BLaER1 treated with 17β-estradiol and CSF1 and Interleukin-3, amounts not matched to agents 10 nM and 100 nM (cell line): ENCODE measurements around the gene SYNPO2.

Experiments used
- H3K27ac ChIP-seq, 11 experiments: shearing (Covaris generic); formaldehyde crosslinking; 2 replicates each; pipeline ENCODE4 v1.8.1; 2022
- H3K27me3 ChIP-seq, 11 experiments: shearing (Covaris generic); formaldehyde crosslinking; 2 replicates each; pipeline ENCODE4 v1.8.1; 2022
- H3K36me3 ChIP-seq, 11 experiments: shearing (Covaris generic); formaldehyde crosslinking; 2 replicates each; pipeline ENCODE4 v1.8.1; 2022
- H3K4me1 ChIP-seq, 10 experiments: shearing (Covaris generic); formaldehyde crosslinking; 2 replicates each; pipeline ENCODE4 v1.8.1; 2022
- H3K4me2 ChIP-seq, 11 experiments: shearing (Covaris generic); formaldehyde crosslinking; 2 replicates each; pipeline ENCODE4 v1.8.1; 2022
- H3K4me3 ChIP-seq, 10 experiments: shearing (Covaris generic); formaldehyde crosslinking; 2 replicates each; pipeline ENCODE4 v1.8.1; 2022
- H3K9ac ChIP-seq, 11 experiments: shearing (Covaris generic); formaldehyde crosslinking; 2 replicates each; pipeline ENCODE4 v1.8.1; 2022
- H3K9me3 ChIP-seq, 11 experiments: shearing (Covaris generic); formaldehyde crosslinking; replicated peaks in 1 of 11; 2 replicates each; pipeline ENCODE4 v1.8.1; 2022
- H4K20me1 ChIP-seq, 11 experiments: shearing (Covaris generic); formaldehyde crosslinking; 2 replicates each; pipeline ENCODE4 v1.8.1; 2022
- Cebpa-rat ChIP-seq, 11 experiments: shearing (Covaris generic); IDR thresholded peaks; 2 replicates each; pipeline ENCODE4 v1.8.1; 2022

Gene SYNPO2

GRCh38 chr4:118916691-118917289, 28.1 kb downstream of the SYNPO2 start:
- TF ChIP-seq Cebpa-rat (IDR thresholded peaks at IDR 0.05): no peak
- Histone ChIP-seq H3K4me2 (no peak overlapping the region; a peak in 1 of 22 replicates), H3K27ac (no peak overlapping the region), H3K9ac (no peak overlapping the region), H4K20me1 (no peaks in the 10 kb centered on the region), H3K4me1 (peaks cover 0 to 10% (median 0%) of the 10 kb centered on the region in 10 experiments; a peak in 3 of 20 replicates), H3K27me3 (no peaks in the 10 kb centered on the region), H3K9me3 (no peaks in the 10 kb centered on the region), H3K36me3 (no peaks in the 10 kb centered on the region), H3K4me3 (no peak overlapping the region)

GRCh38 chr4:118917582-118917981, 28.9 kb downstream of the SYNPO2 start:
- Histone ChIP-seq H3K27ac (no peak overlapping the region), H3K4me2 (no peak overlapping the region), H3K27me3 (no peaks in the 10 kb centered on the region), H4K20me1 (no peaks in the 10 kb centered on the region), H3K4me3 (no peak overlapping the region), H3K4me1 (peaks cover 0 to 10% (median 0%) of the 10 kb centered on the region in 10 experiments; a peak in 3 of 20 replicates), H3K9me3 (no peaks in the 10 kb centered on the region), H3K36me3 (no peaks in the 10 kb centered on the region), H3K9ac (no peak overlapping the region)
- TF ChIP-seq Cebpa-rat (IDR thresholded peaks at IDR 0.05): no peak

- peaks cover 0 to 10% (median 0%) of the 10 kb centered on the region in 10 experiments; a peak in 3 of 20 replicates for H3K4me1 ChIP-seq
- no peaks in the 10 kb centered on the region for H3K36me3 ChIP-seq
- TF ChIP-seq Cebpa-rat (IDR thresholded peaks at IDR 0.05): no peak
- no peak overlapping the region for H3K4me2 ChIP-seq
- no peaks in the 10 kb centered on the region for H4K20me1 ChIP-seq
- no peak overlapping the region for H3K4me3 ChIP-seq
- H3K27ac ChIP-seq: no peak overlapping the region
- no peak overlapping the region for H3K9ac ChIP-seq
- H3K9me3 ChIP-seq: no peaks in the 10 kb centered on the region
- no peaks in the 10 kb centered on the region for H3K27me3 ChIP-seq
Measured at GRCh38 chr4:118918388-118918787, 29.7 kb downstream of the SYNPO2 start.

- Histone ChIP-seq H3K9ac (no peak overlapping the region), H3K27ac (no peak overlapping the region), H3K4me1 (peaks cover 0 to 10% (median 0%) of the 10 kb centered on the region in 10 experiments; a peak in 3 of 20 replicates), H3K36me3 (no peaks in the 10 kb centered on the region), H3K4me3 (no peak overlapping the region), H3K4me2 (no peak overlapping the region), H3K27me3 (no peaks in the 10 kb centered on the region), H3K9me3 (no peaks in the 10 kb centered on the region), H4K20me1 (no peaks in the 10 kb centered on the region)
- no peak for TF ChIP-seq Cebpa-rat (IDR thresholded peaks at IDR 0.05)
Measured at GRCh38 chr4:118920247-118920646, 31.6 kb downstream of the SYNPO2 start.

GRCh38 chr4:118921786-118922185, 33.1 kb downstream of the SYNPO2 start:
- Histone ChIP-seq H3K27ac (no peak overlapping the region), H3K36me3 (no peaks in the 10 kb centered on the region), H3K9ac (no peak overlapping the region), H3K27me3 (no peaks in the 10 kb centered on the region), H3K9me3 (no peaks in the 10 kb centered on the region), H3K4me3 (no peak overlapping the region), H3K4me2 (no peak overlapping the region), H3K4me1 (peaks cover 0 to 2% (median 0%) of the 10 kb centered on the region in 10 experiments; a peak in 2 of 20 replicates), H4K20me1 (no peaks in the 10 kb centered on the region)
- TF ChIP-seq Cebpa-rat (IDR thresholded peaks at IDR 0.05): no peak

GRCh38 chr4:118923891-118924290, 35.2 kb downstream of the SYNPO2 start:
- H3K4me2 ChIP-seq: no peak overlapping the region
- no peak overlapping the region for H3K9ac ChIP-seq
- H3K36me3 ChIP-seq: no peaks in the 10 kb centered on the region
- no peak overlapping the region for H3K4me3 ChIP-seq
- H3K27me3 ChIP-seq: no peaks in the 10 kb centered on the region
- H3K4me1 ChIP-seq: no peaks in the 10 kb centered on the region
- no peak overlapping the region for H3K27ac ChIP-seq
- no peaks in the 10 kb centered on the region for H3K9me3 ChIP-seq
- TF ChIP-seq Cebpa-rat (IDR thresholded peaks at IDR 0.05): no peak
- no peaks in the 10 kb centered on the region for H4K20me1 ChIP-seq

GRCh38 chr4:118927974-118928373, 39.3 kb downstream of the SYNPO2 start:
- Histone ChIP-seq H3K4me1 (no peaks in the 10 kb centered on the region), H3K4me3 (no peak overlapping the region), H3K4me2 (no peak overlapping the region), H3K9ac (no peak overlapping the region), H3K36me3 (no peaks in the 10 kb centered on the region), H3K27ac (no peak overlapping the region), H3K27me3 (no peaks in the 10 kb centered on the region), H3K9me3 (no peaks in the 10 kb centered on the region), H4K20me1 (no peaks in the 10 kb centered on the region)
- no peak for TF ChIP-seq Cebpa-rat (IDR thresholded peaks at IDR 0.05)

GRCh38 chr4:118930255-118930654, 41.6 kb downstream of the SYNPO2 start:
- no peak overlapping the region for H3K4me2 ChIP-seq
- no peaks in the 10 kb centered on the region for H3K36me3 ChIP-seq
- H4K20me1 ChIP-seq: no peaks in the 10 kb centered on the region
- no peaks in the 10 kb centered on the region for H3K9me3 ChIP-seq
- no peaks in the 10 kb centered on the region for H3K4me1 ChIP-seq
- H3K9ac ChIP-seq: no peak overlapping the region
- no peaks in the 10 kb centered on the region for H3K27me3 ChIP-seq
- H3K4me3 ChIP-seq: no peak overlapping the region
- H3K27ac ChIP-seq: no peak overlapping the region
- TF ChIP-seq Cebpa-rat (IDR thresholded peaks at IDR 0.05): no peak

- no peaks in the 10 kb centered on the region for H3K4me1 ChIP-seq
- no peak overlapping the region for H3K27ac ChIP-seq
- no peak overlapping the region for H3K4me3 ChIP-seq
- no peaks in the 10 kb centered on the region for H3K27me3 ChIP-seq
- H3K4me2 ChIP-seq: no peak overlapping the region
- no peaks in the 10 kb centered on the region for H4K20me1 ChIP-seq
- H3K36me3 ChIP-seq: no peaks in the 10 kb centered on the region
- H3K9me3 ChIP-seq: no peaks in the 10 kb centered on the region
- H3K9ac ChIP-seq: no peak overlapping the region
- no peak for TF ChIP-seq Cebpa-rat (IDR thresholded peaks at IDR 0.05)
Measured at GRCh38 chr4:118931786-118932185, 43.1 kb downstream of the SYNPO2 start.

GRCh38 chr4:118935819-118936218, 47.2 kb downstream of the SYNPO2 start:
- Histone ChIP-seq H3K4me3 (no peak overlapping the region), H4K20me1 (no peaks in the 10 kb centered on the region), H3K4me1 (peaks cover 0 to 6% (median 0%) of the 10 kb centered on the region in 10 experiments; a peak in 3 of 20 replicates), H3K9me3 (no peaks in the 10 kb centered on the region), H3K9ac (no peak overlapping the region), H3K27me3 (no peaks in the 10 kb centered on the region), H3K36me3 (no peaks in the 10 kb centered on the region), H3K27ac (no peak overlapping the region), H3K4me2 (no peak overlapping the region)
- no peak for TF ChIP-seq Cebpa-rat (IDR thresholded peaks at IDR 0.05)
